Measurements from ENCODE around the gene KAZALD1. TPM values are rescaled to one million over a fixed set of nuclear protein-coding genes. Genes with fewer than 3 reads are reported as not detected.
A peak's percentile ranks its signal among the peaks of the same experiment; 100 is the strongest.

Gene KAZALD1
- total RNA-seq, 2 donors from 2014 or later = 1.9 TPM; not detected in 1

DNA sequence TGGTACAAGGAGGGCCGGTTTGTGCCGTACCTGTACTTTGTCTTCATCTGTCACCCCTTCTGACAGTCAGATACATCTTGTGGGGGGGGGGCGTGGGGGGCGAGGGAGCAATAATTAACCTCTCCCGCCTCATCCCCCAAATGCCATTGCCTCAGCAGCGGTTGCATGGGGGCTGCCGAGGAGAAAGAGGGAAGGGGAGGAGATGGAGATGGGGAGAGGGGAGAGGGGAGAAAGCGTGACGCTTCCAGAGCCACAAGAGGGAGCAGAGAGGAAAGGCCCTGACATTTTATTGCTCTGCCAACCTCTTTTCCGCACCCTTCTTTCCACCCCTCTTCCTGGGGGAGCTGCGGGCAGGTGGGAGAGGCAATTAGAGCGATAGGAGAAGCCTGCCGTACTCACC is 11.8 kb downstream of the KAZALD1 start:
- H3K36me3 Mint-ChIP-seq = no peaks in the 10 kb centered on the region
- H3K27me3 Mint-ChIP-seq = peaks cover 40 to 54% of the 10 kb centered on the region in 2 donors
- no peaks in the 10 kb centered on the region for H3K9me3 Mint-ChIP-seq
- DNase-seq (ENCODE audit: low spot score) = no peak
- ATAC-seq = no peak
- H3K4me3 Mint-ChIP-seq = no peak overlapping the region
- H3K4me1 Mint-ChIP-seq (ENCODE audit: low read depth in 2 of 2) = peaks cover 0 to 4% of the 10 kb centered on the region in 2 donors
- no peak overlapping the region for H3K27ac Mint-ChIP-seq

DNA sequence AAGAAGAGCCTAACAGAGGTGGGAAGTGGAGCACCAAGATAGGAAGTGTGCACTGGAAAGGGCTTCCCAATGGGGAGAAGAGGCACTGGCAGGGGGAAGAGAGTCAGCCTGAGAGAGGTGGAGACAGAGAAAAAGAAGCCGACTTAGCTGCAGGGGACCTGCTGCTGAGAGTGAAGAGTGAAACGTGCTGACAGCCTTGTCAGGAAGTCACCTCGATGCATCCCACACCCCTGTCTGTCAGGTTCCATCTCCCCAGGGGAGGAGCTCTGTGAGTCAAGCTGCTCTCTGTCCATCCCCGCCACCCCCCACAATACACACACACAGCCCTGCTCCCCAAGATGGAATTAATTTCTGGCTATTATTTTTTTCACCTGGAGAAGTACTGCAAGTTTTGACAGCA is 14.0 kb downstream of the KAZALD1 start:
- no peak for DNase-seq (ENCODE audit: low spot score)

DNA sequence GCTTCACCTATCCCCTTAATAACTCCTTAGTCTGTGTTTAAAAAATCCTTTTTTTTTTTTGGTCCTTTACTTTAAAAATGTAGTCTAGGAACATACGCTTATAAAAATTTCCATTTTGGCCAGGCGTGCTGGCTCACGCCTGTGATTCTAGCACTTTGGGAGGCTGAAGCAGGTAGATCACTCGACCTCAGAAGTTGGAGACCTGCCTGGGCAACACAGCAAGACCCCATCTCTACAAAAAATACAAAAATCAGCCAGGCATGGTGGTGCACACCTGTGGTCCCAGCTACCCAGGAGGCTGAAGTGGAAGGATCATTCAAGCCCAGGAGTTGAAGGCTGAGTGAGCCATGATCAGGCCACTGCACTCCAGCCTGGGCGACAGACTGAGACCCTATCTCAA is 14.8 kb downstream of the KAZALD1 start:
- no peak for ATAC-seq
- Mint-ChIP-seq H3K9me3 (no peaks in the 10 kb centered on the region), H3K27ac (no peak overlapping the region), H3K36me3 (no peaks in the 10 kb centered on the region), H3K4me1 (ENCODE audit: low read depth in 2 of 2) (peaks cover 0 to 4% of the 10 kb centered on the region in 2 donors), H3K4me3 (no peak overlapping the region), H3K27me3 (peaks cover 53 to 75% of the 10 kb centered on the region in 2 donors)
- DNase-seq (ENCODE audit: low spot score) = no peak

More for the DNA sequence above, 14.0 kb downstream of the KAZALD1 start:
- H3K4me1 Mint-ChIP-seq (ENCODE audit: low read depth in 2 of 2) = peaks cover 0 to 4% of the 10 kb centered on the region in 2 donors
- no peak overlapping the region for H3K4me3 Mint-ChIP-seq
- H3K9me3 Mint-ChIP-seq = no peaks in the 10 kb centered on the region
- no peaks in the 10 kb centered on the region for H3K36me3 Mint-ChIP-seq
- no peak overlapping the region for H3K27ac Mint-ChIP-seq
- H3K27me3 Mint-ChIP-seq = peaks cover 47 to 69% of the 10 kb centered on the region in 2 donors
- no peak for ATAC-seq

DNA sequence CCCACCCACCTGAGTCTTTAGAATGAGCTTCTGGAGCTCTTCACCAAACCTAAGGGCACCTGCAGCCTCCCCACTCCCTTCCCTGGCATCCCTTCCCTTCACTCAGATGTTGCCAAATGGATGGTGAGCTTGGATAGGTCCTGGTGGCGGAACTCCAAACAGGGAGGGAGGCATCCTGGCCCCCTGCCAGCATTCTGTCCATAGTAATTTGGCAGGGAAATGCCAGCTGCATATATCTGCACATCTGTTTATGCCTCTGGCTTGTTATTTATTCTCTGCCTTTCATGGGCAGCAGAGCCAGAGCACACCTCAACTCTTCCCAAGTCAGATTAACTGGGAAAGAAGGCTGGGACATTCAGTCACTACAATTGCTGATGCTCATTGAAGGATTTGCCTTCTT is 18.1 kb downstream of the KAZALD1 start:
- DNase-seq (ENCODE audit: low spot score) = peak; percentile 42
- Mint-ChIP-seq H3K4me3 (no peak overlapping the region), H3K4me1 (ENCODE audit: low read depth in 2 of 2) (no peaks in the 10 kb centered on the region), H3K27me3 (peaks cover 50 to 59% of the 10 kb centered on the region in 2 donors), H3K9me3 (no peaks in the 10 kb centered on the region), H3K27ac (no peak overlapping the region), H3K36me3 (no peaks in the 10 kb centered on the region)
- ATAC-seq = no peak

DNA sequence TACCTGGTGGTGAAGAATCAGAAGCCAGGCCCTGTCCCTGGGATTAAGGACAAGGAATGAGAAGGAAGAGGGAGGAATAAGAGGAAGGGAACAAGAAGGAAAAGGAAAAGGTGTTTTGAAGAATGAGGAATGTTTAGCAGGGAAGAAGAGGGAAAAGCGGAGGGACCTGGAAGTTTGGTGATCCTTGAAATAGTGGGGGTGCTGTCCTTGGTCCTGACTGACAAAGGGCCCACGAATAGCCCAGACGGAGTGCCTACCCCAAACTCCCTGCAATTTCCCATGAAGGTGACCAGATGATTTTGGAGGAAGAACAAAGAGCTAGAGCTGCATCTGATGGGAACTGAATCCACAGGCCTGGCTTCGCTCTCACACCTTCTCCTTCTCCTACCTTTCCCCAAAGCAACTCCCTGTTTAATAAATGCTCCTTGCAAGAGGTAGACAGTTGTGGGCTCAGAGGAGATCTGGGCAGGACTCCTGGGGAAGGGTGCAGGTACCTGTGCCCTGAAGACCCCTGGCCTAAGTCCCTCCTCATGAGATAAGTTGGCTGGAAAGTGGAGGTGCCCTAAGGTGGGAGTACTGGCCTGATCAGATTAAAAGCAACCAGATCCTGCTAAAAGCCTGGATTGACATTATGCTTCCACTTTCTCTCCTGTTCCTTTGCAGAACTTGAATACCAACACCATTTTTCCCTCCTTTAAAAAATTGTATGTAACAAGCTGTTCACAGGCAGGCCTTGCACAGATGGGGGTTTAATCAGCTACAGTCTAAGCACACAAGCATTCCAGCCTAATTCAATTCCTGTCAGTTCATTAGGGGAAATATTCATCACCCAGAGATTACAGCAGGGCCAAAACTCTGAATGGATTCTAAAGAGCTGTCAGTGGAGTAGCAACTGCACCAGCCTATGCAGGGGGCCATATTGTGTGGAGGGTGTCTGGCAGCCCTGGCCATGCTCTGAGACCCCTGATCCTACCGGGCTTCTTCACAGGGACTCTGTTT is 19.4 kb downstream of the KAZALD1 start:
- DNase-seq (ENCODE audit: low spot score) (no peak), ATAC-seq (no peak)
- Mint-ChIP-seq H3K4me3 (no peak overlapping the region), H3K4me1 (ENCODE audit: low read depth in 2 of 2) (no peaks in the 10 kb centered on the region), H3K9me3 (no peaks in the 10 kb centered on the region), H3K27ac (no peak overlapping the region), H3K36me3 (no peaks in the 10 kb centered on the region), H3K27me3 (peaks cover 41 to 49% of the 10 kb centered on the region in 2 donors)

DNA sequence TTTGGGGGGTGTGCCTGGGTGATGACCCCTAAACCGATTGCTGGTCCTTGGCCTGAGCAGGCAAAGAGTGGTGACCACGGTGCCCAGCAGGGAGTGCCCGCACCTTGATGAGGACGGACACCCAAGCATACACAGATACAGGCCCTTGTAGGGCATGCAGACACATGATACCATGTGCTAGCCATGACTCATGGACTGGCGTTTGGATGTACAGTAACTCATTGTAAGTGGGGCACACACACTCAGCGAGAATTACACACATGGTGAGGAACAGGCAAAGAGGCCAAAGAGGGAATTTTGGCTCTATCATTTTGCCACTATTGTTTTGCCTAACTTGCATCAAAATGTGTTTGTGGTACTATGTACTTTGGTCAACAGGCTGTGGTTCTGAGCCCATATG is 24.1 kb downstream of the KAZALD1 start:
- ATAC-seq (no peak), DNase-seq (ENCODE audit: low spot score) (no peak)
- Mint-ChIP-seq H3K4me3 (no peak overlapping the region), H3K36me3 (no peaks in the 10 kb centered on the region), H3K27me3 (peaks cover 36 to 39% of the 10 kb centered on the region in 2 donors), H3K9me3 (no peaks in the 10 kb centered on the region), H3K27ac (no peak overlapping the region), H3K4me1 (ENCODE audit: low read depth in 2 of 2) (no peaks in the 10 kb centered on the region)

DNA sequence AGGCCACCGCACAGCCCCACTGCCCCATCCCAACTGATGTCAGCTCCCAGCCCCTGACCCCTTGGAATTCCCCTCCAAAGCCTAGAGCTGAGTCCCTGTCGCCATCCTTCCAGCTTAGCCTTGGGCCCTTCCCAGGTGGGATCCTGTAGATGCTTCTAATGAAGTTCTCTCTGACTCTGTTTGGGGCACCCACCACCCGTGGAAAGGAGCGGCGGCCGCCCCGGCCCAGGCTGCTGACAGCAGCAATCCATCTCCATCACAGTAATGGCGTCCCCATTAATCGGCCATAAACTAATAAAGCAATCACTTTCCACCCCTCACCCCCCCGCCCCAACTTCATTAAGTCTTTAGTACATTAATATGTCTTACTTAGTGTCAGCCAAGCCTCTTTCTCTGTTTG is 25.6 kb downstream of the KAZALD1 start:
- DNase-seq (ENCODE audit: low spot score) (no peak), ATAC-seq (no peak)
- no peaks in the 10 kb centered on the region for H3K36me3 Mint-ChIP-seq
- no peak overlapping the region for H3K27ac Mint-ChIP-seq
- H3K4me1 Mint-ChIP-seq (ENCODE audit: low read depth in 2 of 2) = no peaks in the 10 kb centered on the region
- H3K4me3 Mint-ChIP-seq = no peak overlapping the region
- H3K27me3 Mint-ChIP-seq = peaks cover 42 to 43% of the 10 kb centered on the region in 2 donors
- no peaks in the 10 kb centered on the region for H3K9me3 Mint-ChIP-seq

DNA sequence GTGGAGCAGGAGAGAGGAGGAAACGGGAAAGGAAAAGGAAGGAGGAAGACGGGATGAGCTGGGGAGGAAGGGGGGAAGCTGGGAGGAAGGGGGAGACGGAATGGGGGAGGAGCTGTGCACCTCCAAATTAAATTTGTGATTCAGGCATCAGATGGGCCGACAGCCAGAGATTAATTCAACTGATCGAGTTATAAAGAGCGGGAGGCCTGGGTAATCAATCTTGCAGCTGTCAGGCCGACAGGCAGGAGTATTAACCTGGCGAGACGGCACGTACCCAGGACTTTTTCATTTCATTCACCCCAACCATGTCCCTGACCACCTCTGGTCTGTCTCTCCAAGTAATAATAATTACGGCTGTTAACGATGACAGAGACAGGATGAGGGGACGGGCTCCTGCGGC is 26.2 kb downstream of the KAZALD1 start:
- no peaks in the 10 kb centered on the region for H3K36me3 Mint-ChIP-seq
- no peaks in the 10 kb centered on the region for H3K9me3 Mint-ChIP-seq
- H3K4me3 Mint-ChIP-seq = no peak overlapping the region
- peaks cover 42 to 48% of the 10 kb centered on the region in 2 donors for H3K27me3 Mint-ChIP-seq
- ATAC-seq (no peak), DNase-seq (ENCODE audit: low spot score) (no peak)
- no peaks in the 10 kb centered on the region for H3K4me1 Mint-ChIP-seq (ENCODE audit: low read depth in 2 of 2)
- H3K27ac Mint-ChIP-seq = no peak overlapping the region

DNA sequence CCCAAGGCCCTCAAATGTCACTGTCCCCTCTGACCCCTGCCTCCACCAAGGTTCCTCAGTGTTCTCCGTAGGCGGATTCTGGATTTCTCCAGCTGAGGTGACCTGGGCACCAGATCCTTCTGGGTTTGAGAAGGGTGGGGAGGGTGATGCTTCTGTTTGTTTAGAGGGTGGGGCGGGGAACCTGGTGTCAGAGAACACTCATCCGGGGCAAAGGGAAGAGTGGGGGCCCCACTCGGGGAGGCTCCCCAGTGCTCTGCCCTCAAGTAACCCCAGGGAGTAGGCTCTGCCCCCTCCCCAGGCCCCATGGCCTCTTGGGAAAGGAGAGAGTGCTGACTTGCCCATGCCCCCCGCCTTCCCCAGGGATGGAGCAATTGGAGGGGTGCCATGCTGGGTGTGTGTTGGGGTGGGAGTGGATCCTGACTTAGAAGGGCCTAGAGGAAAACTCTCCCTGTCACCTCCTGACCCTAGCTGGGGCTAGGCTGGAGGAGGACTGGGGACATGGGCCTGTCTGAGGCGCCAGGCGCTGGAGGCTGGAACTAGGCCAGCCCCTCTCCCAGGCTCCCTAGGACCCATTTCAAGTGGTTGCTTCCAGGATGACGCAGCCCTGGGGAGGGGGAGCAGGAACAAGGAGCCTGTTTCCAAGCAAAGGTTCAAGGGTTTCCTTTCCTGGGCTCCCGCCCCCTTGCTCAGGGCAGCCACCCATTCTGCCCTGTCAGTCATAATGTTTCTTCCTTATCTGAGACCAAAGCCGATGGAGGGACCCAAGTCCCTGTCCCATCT is 27.9 kb downstream of the KAZALD1 start:
- no peak for ATAC-seq
- H3K9me3 Mint-ChIP-seq = no peaks in the 10 kb centered on the region
- peaks cover 38 to 43% of the 10 kb centered on the region in 2 donors for H3K27me3 Mint-ChIP-seq
- no peak overlapping the region for H3K4me3 Mint-ChIP-seq
- no peaks in the 10 kb centered on the region for H3K4me1 Mint-ChIP-seq (ENCODE audit: low read depth in 2 of 2)
- no peaks in the 10 kb centered on the region for H3K36me3 Mint-ChIP-seq
- no peak overlapping the region for H3K27ac Mint-ChIP-seq
- no peak for DNase-seq (ENCODE audit: low spot score)

DNA sequence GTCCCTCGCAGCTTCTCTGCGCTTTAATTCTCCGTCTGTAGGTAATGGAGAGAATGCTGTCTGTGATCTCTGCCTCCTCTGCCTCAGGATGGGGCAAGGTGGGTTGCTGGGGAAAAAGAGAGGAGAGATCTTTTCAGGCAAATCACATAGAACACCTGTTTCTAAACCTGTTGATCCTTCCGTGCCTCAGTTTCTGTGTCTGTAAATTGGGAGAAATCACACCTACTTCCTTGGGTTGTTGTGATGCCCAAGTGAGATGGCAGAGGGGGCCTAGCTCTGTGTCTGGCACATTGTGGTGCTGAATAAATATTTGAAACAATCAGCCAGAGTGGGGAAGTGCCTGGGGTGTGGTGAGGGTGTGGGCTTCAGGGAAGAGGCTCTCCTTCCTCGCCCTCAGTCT is 28.8 kb downstream of the KAZALD1 start:
- no peaks in the 10 kb centered on the region for H3K9me3 Mint-ChIP-seq
- H3K36me3 Mint-ChIP-seq = no peaks in the 10 kb centered on the region
- no peak overlapping the region for H3K27ac Mint-ChIP-seq
- H3K27me3 Mint-ChIP-seq = peaks cover 42 to 47% of the 10 kb centered on the region in 2 donors
- DNase-seq (ENCODE audit: low spot score) = no peak
- ATAC-seq = no peak
- H3K4me1 Mint-ChIP-seq (ENCODE audit: low read depth in 2 of 2) = peaks cover 0 to 1% of the 10 kb centered on the region in 2 donors
- no peak overlapping the region for H3K4me3 Mint-ChIP-seq

DNA sequence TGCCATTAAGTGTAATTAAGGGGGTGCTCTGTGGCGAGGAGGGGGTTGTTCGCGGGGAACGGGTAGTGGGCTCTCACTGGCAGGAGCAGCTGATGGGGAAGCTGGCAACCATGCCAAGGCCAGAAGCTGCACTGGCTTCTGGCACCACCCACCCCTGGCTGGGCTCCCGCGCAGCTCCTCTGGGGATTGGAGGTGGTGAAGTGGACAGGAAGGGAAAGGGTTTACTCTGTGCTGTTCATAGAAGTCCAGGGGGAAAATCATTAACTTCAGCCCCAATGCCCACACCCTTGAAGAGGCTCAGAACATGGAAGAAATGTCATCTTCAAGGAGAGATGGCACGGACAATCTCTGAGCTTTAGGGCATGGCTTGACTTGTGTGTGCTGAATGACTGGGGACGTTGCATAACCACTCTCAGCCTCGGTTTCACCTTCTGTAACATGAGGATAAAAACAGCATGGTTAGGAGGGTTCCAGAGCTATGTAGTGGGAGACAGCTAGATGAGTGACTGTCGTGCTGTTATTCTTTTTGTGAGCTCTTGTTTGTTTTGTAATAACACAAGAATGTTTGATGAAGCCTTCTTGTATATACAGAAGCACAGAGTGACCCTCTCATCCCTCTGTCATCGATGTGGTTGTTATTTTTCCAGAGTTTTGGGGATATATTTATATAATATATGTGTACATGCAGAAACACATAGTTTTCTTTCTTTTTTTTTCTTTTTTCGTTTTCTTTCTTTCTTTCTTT is 29.9 kb downstream of the KAZALD1 start:
- no peaks in the 10 kb centered on the region for H3K9me3 Mint-ChIP-seq
- peaks cover 43 to 47% of the 10 kb centered on the region in 2 donors for H3K27me3 Mint-ChIP-seq
- ATAC-seq = no peak
- H3K4me3 Mint-ChIP-seq = no peak overlapping the region
- no peak for DNase-seq (ENCODE audit: low spot score)
- H3K4me1 Mint-ChIP-seq (ENCODE audit: low read depth in 2 of 2) = peaks cover 0 to 3% of the 10 kb centered on the region in 2 donors
- no peaks in the 10 kb centered on the region for H3K36me3 Mint-ChIP-seq
- H3K27ac Mint-ChIP-seq = no peak overlapping the region

DNA sequence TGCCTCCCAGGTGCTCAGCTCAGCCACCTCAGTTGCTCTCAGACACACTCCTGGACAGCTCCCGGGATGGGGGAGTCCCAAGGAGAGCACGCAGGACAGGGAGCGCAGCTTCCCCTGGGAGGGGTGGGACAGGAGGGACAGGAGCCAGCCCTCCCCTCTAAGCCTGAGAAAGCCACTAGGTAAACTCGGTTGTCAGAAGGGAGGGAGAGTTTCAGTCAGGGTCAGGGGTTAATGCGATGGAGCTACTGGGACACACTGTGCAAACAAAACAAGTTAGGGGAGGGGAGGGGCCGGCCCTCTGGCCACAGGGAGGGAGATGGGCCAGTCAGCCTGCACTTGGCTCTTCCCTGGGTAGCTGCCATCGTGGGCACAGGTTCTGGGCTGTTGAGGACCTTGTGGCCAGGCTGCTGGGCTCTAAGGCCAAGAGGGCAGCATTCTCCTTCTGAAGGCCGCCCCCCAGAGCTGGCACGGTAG is 31.1 kb downstream of the KAZALD1 start:
- Mint-ChIP-seq H3K27me3 (peaks cover 38 to 41% of the 10 kb centered on the region in 2 donors), H3K9me3 (no peaks in the 10 kb centered on the region), H3K4me1 (ENCODE audit: low read depth in 2 of 2) (peaks cover 0 to 3% of the 10 kb centered on the region in 2 donors), H3K27ac (no peak overlapping the region), H3K4me3 (no peak overlapping the region), H3K36me3 (no peaks in the 10 kb centered on the region)
- ATAC-seq (no peak), DNase-seq (ENCODE audit: low spot score) (no peak)

DNA sequence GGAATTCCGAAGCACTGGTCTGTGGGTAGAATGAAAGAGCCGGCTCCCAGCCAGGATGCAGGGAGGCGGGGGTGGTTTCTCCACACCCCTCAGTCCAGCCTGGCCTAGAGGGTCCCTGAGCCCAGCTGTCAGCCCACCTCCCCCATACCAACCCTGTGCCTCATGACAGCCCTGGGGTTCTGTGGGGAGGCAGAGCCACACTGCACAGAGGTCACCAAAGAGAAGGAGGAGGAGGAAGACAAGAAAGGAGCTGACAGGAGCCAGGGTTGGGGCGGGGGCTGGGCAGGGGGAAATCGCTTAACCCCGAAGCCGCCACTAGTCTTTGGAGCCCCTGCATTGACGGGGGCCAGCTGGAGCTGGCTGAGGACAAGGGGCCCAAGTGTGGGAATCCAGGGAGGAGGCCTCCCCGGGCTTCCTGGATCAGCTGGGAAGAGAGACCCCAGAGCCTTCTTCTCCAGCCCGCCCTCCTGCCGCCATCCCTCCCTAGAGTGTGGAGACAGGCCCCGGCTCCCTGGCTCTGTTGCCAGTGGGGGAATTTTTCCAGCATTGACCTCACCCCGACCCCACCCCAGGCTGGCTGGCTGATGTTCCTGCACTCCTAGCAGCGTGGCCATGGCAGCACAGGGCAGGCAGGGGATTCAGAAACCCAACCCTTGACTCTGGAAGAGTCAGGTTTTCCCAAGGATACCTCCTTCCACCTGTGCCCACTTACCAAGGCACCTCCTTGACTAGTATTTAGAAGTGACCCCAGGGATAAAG is 32.5 kb downstream of the KAZALD1 start:
- no peaks in the 10 kb centered on the region for H3K9me3 Mint-ChIP-seq
- no peak overlapping the region for H3K27ac Mint-ChIP-seq
- ATAC-seq (no peak), DNase-seq (ENCODE audit: low spot score) (no peak)
- H3K27me3 Mint-ChIP-seq = peaks cover 36 to 42% of the 10 kb centered on the region in 2 donors
- H3K36me3 Mint-ChIP-seq = no peaks in the 10 kb centered on the region
- peaks cover 0 to 3% of the 10 kb centered on the region in 2 donors for H3K4me1 Mint-ChIP-seq (ENCODE audit: low read depth in 2 of 2)
- H3K4me3 Mint-ChIP-seq = no peak overlapping the region
